HepG2 (cell line): ENCODE results near the gene SYNGR4. TPM values are rescaled to one million over a fixed set of nuclear protein-coding genes. Genes with fewer than 3 reads are reported as not detected.

Experiments used
- CBX1 ChIP-seq: IDR thresholded peaks from one replicate; pipeline ENCODE4 v1.6.1; 2016; ENCODE audit warnings: antibody characterized with exemption, low read depth
- DNMT3B ChIP-seq: conservative IDR thresholded peaks from 2 replicates; pipeline ENCODE4 v1.6.1; 2016; ENCODE audit warnings: missing biosample characterization, control low read depth
- FOXA3 ChIP-seq: IDR thresholded peaks from 2 replicates; pipeline ENCODE4 v1.6.1; 2016; ENCODE audit warnings: missing genetic modification reagents, missing compliant biosample characterization
- FOXK1 ChIP-seq: sonication (generic); formaldehyde crosslinking; IDR thresholded peaks from 2 replicates; pipeline ENCODE4 v1.4.0; 2020; ENCODE audit warnings: low read depth, missing genetic modification reagents, borderline replicate concordance
- GABPB1 ChIP-seq: IDR thresholded peaks from 2 replicates; pipeline ENCODE4 v1.6.1; 2016; ENCODE audit warnings: mild to moderate bottlenecking, missing genetic modification reagents, moderate library complexity, missing compliant biosample characterization
- KLF12 ChIP-seq: sonication (generic); formaldehyde crosslinking; IDR thresholded peaks from 2 replicates; pipeline ENCODE4 v1.4.0; 2020; ENCODE audit warnings: missing genetic modification reagents, borderline replicate concordance
- NFE2L1 ChIP-seq: sonication (generic); formaldehyde crosslinking; IDR thresholded peaks from 2 replicates; pipeline ENCODE4 v1.4.0; 2020; ENCODE audit warnings: missing genetic modification reagents, mild to moderate bottlenecking, borderline replicate concordance
- POLR2AphosphoS5 ChIP-seq: IDR thresholded peaks from 2 replicates; pipeline ENCODE4 v1.6.1; 2012; ENCODE audit warnings: low read depth, low read length
- RBM22 ChIP-seq: fragments of 200-400 bp; formaldehyde crosslinking; optimal IDR thresholded peaks from 2 replicates; pipeline ENCODE3; 2017; ENCODE audit warnings: mild to moderate bottlenecking, low read length, moderate library complexity
- RFXAP ChIP-seq: sonication (generic); formaldehyde crosslinking; IDR thresholded peaks from 2 replicates; pipeline ENCODE4 v1.4.0; 2020; ENCODE audit warnings: missing genetic modification reagents, borderline replicate concordance
- SMAD1 ChIP-seq: sonication (generic); formaldehyde crosslinking; IDR thresholded peaks from 2 replicates; pipeline ENCODE4 v1.4.0; 2020; ENCODE audit warnings: missing genetic modification reagents, low read depth, mild to moderate bottlenecking, borderline replicate concordance
- SNAI1 ChIP-seq: sonication (generic); formaldehyde crosslinking; IDR thresholded peaks from 2 replicates; pipeline ENCODE4 v1.5.0; 2020; ENCODE audit warnings: mild to moderate bottlenecking, missing genetic modification reagents, borderline replicate concordance
- SYNCRIP ChIP-seq: fragments of 200-400 bp; formaldehyde crosslinking; IDR thresholded peaks from 2 replicates; pipeline ENCODE4 v1.6.1; 2018; ENCODE audit warnings: mild to moderate bottlenecking, low read depth, low read length; ENCODE audit not compliant: insufficient read depth
- TBX3 ChIP-seq: fragments of 450-650 bp; IDR thresholded peaks from 2 replicates; pipeline ENCODE4 v1.6.1; 2017; ENCODE audit warnings: antibody characterized with exemption, mild to moderate bottlenecking, inconsistent platforms, borderline replicate concordance
- TFDP1 ChIP-seq: IDR thresholded peaks from 2 replicates; pipeline ENCODE4 v1.6.1; 2016; ENCODE audit warnings: missing compliant biosample characterization, missing genetic modification reagents, borderline replicate concordance
- TIGD3 ChIP-seq: sonication (generic); formaldehyde crosslinking; IDR thresholded peaks from 2 replicates; pipeline ENCODE4 v1.5.1; 2020; ENCODE audit warnings: mild to moderate bottlenecking, missing genetic modification reagents, borderline replicate concordance
- ZBTB14 ChIP-seq: sonication (generic); formaldehyde crosslinking; IDR thresholded peaks from 2 replicates; pipeline ENCODE4 v1.4.0; 2020; ENCODE audit warnings: missing genetic modification reagents
- ZBTB7B ChIP-seq: sonication (generic); formaldehyde crosslinking; IDR thresholded peaks from 2 replicates; pipeline ENCODE4 v1.4.0; 2020; ENCODE audit warnings: missing genetic modification reagents
- ZFP90 ChIP-seq: sonication (generic); formaldehyde crosslinking; IDR thresholded peaks from 2 replicates; pipeline ENCODE4 v1.8.0; 2022; ENCODE audit warnings: missing genetic modification reagents, mild to moderate bottlenecking, inconsistent platforms, borderline replicate concordance
- ZNF256 ChIP-seq: sonication (generic); formaldehyde crosslinking; conservative IDR thresholded peaks from 2 replicates; pipeline ENCODE4 v1.4.0; 2020; ENCODE audit warnings: missing genetic modification reagents
- ZNF264 ChIP-seq: sonication (generic); formaldehyde crosslinking; IDR thresholded peaks from 2 replicates; pipeline ENCODE4 v1.4.0; 2020; ENCODE audit warnings: missing genetic modification reagents
- ZNF383 ChIP-seq: sonication (generic); formaldehyde crosslinking; IDR thresholded peaks from 2 replicates; pipeline ENCODE4 v1.4.0; 2020; ENCODE audit warnings: missing genetic modification reagents, mild to moderate bottlenecking, borderline replicate concordance
- ZNF484 ChIP-seq: sonication (generic); formaldehyde crosslinking; IDR thresholded peaks from 2 replicates; pipeline ENCODE4 v1.5.1; 2020; ENCODE audit warnings: mild to moderate bottlenecking, low read depth, missing genetic modification reagents, borderline replicate concordance
- ZNF501 ChIP-seq: sonication (generic); formaldehyde crosslinking; IDR thresholded peaks from 2 replicates; pipeline ENCODE4 v1.5.1; 2020; ENCODE audit warnings: mild to moderate bottlenecking, moderate library complexity, missing genetic modification reagents
- ZNF598 ChIP-seq: sonication (generic); formaldehyde crosslinking; IDR thresholded peaks from 2 replicates; pipeline ENCODE4 v1.5.1; 2020; ENCODE audit warnings: mild to moderate bottlenecking, missing genetic modification reagents, borderline replicate concordance
- ZNF652 ChIP-seq: IDR thresholded peaks from 2 replicates; pipeline ENCODE4 v1.6.1; 2016; ENCODE audit warnings: low read depth, borderline replicate concordance
- ZNF720 ChIP-seq: sonication (generic); formaldehyde crosslinking; IDR thresholded peaks from 2 replicates; pipeline ENCODE4 v1.4.0; 2020; ENCODE audit warnings: missing genetic modification reagents
- ZNF776 ChIP-seq: sonication (generic); formaldehyde crosslinking; IDR thresholded peaks from 2 replicates; pipeline ENCODE4 v1.4.0; 2020; ENCODE audit warnings: mild to moderate bottlenecking, missing genetic modification reagents
- polyA plus RNA-seq, 8 experiments: library from polyadenylated mRNA; depleted of rRNA in 3 of 8; stranded (reverse) in 7 of 8; unstranded in 1 of 8; fragments of >200 nt; fragmentation: Illumina TruSeq in 4 of 8; extraction: Trizol in 4 of 8; gene quantifications; 2 replicates each; pipeline versions ENCODE4 v1.2.1 to v1.2.3, GENCODE V29; 2011 to 2016; ENCODE audit warnings: low read depth in 4 of 8, missing spikeins in 1 of 8, mixed read lengths in 1 of 8; ENCODE audit not compliant: insufficient read depth in 1 of 8
- total RNA-seq, 5 experiments: library from RNA; depleted of rRNA; stranded (reverse); fragments of >200 nt; fragmentation: Illumina TruSeq; extraction: Trizol; gene quantifications; 2 replicates each; pipeline ENCODE4 v1.2.3, GENCODE V29; 2016; ENCODE audit warnings: low read depth in 1 of 5

Gene SYNGR4
- total and polyA plus RNA-seq, 2 of the 13 experiments (the other 11 are each of a cell fraction or from before 2014, with no cell fraction given), result not detected

GRCh38 chr19:48363810-48364597, at the start of gene SYNGR4, which contains the start of gene TMEM143 (continued):
- no peak for TF ChIP-seq FOXA3
- TF ChIP-seq ZNF776 (CRISPR knock-in tag), result no peak
- no peak for TF ChIP-seq FOXK1 (CRISPR knock-in tag)
- TF ChIP-seq TIGD3 (CRISPR knock-in tag), result 0 out of 2 replicates have a peak, but pooled peaks have one; percentile 78
- TF ChIP-seq ZNF264 (CRISPR knock-in tag), result peak; percentile 77; the same call in 1 of the 2 replicates
- no peak for TF ChIP-seq SYNCRIP
- no peak for TF ChIP-seq RBM22
- peak; percentile 7; the same call in 1 of the 2 replicates for TF ChIP-seq ZNF598 (CRISPR knock-in tag)
- no peak for TF ChIP-seq SMAD1 (CRISPR knock-in tag)
- TF ChIP-seq POLR2AphosphoS5, result peak; percentile 80
- no peak for TF ChIP-seq NFE2L1 (CRISPR knock-in tag)
- TF ChIP-seq ZNF256, result peak; percentile 80
- TF ChIP-seq TFDP1 (CRISPR knock-in tag), result peak; percentile 97
- no peak for TF ChIP-seq ZNF383 (CRISPR knock-in tag)
- no peak for TF ChIP-seq ZNF720
- no peak; the same call in 1 of the 2 replicates for TF ChIP-seq RFXAP
- no peak for TF ChIP-seq KLF12 (CRISPR knock-in tag)
- TF ChIP-seq ZNF652 (CRISPR knock-in tag), result no peak
- peak; percentile 95 for TF ChIP-seq ZFP90
- no peak for TF ChIP-seq ZBTB7B (CRISPR knock-in tag)
- peak; percentile 82 for TF ChIP-seq GABPB1 (CRISPR knock-in tag)
- no peak for TF ChIP-seq SNAI1 (CRISPR knock-in tag)
- TF ChIP-seq CBX1, result peak; percentile 40
- TF ChIP-seq ZNF501, result peak; percentile 8; the same call in 1 of the 2 replicates
- TF ChIP-seq DNMT3B (CRISPR knock-in tag), result no peak
- no peak for TF ChIP-seq ZNF484
- TF ChIP-seq TBX3, result no peak
- TF ChIP-seq ZBTB14 (CRISPR knock-in tag), result 0 out of 2 replicates have a peak, but pooled peaks have one; percentile 9
